ENCODE measurements around the gene GPR15.
A peak's percentile ranks its signal among the peaks of the same experiment; 100 is the strongest.

Gene GPR15

GRCh38 chr3:98567666-98568270 is 36.0 kb downstream of the GPR15 start:
- DNase-seq (ENCODE audit: low spot score): no peak
- in situ Hi-C loops (cut with MboI; ENCODE audit: low sequenced_read_pairs, unreplicated experiment): no loop called here
- TF ChIP-seq CTCF (IDR thresholded peaks at IDR 0.05; ENCODE audit: borderline replicate concordance, control extremely low read depth, extremely low read depth, insufficient read depth, missing control alignments): no peak

- no peak for TF ChIP-seq CTCF (IDR thresholded peaks at IDR 0.05; ENCODE audit: borderline replicate concordance, control extremely low read depth, extremely low read depth, insufficient read depth, missing control alignments)
- no peak for DNase-seq (ENCODE audit: low spot score)
- in situ Hi-C loops (cut with MboI; ENCODE audit: low sequenced_read_pairs, unreplicated experiment): no loop called here
These were observed 36.6 kb downstream of the GPR15 start for GRCh38 chr3:98568402-98568801.

GRCh38 chr3:98573181-98573728 is 41.5 kb downstream of the GPR15 start:
- TF ChIP-seq CTCF (IDR thresholded peaks at IDR 0.05; ENCODE audit: borderline replicate concordance, control extremely low read depth, extremely low read depth, insufficient read depth, missing control alignments): peak; percentile 30
- in situ Hi-C loops (cut with MboI; ENCODE audit: low sequenced_read_pairs, unreplicated experiment): no loop called here
- DNase-seq (ENCODE audit: low spot score): no peak

- DNase-seq (ENCODE audit: low spot score): no peak
- in situ Hi-C loops (cut with MboI; ENCODE audit: low sequenced_read_pairs, unreplicated experiment): no loop called here
- no peak for TF ChIP-seq CTCF (IDR thresholded peaks at IDR 0.05; ENCODE audit: borderline replicate concordance, control extremely low read depth, extremely low read depth, insufficient read depth, missing control alignments)
These were observed 42.4 kb downstream of the GPR15 start for GRCh38 chr3:98574132-98574531.

GRCh38 chr3:98577178-98577895 is 45.6 kb downstream of the GPR15 start:
- no peak for TF ChIP-seq CTCF (IDR thresholded peaks at IDR 0.05; ENCODE audit: borderline replicate concordance, control extremely low read depth, extremely low read depth, insufficient read depth, missing control alignments)
- in situ Hi-C loops (cut with MboI; ENCODE audit: low sequenced_read_pairs, unreplicated experiment): no loop called here
- DNase-seq (ENCODE audit: low spot score): no peak

GRCh38 chr3:98580401-98581386 is 48.9 kb downstream of the GPR15 start:
- in situ Hi-C loops (cut with MboI; ENCODE audit: low sequenced_read_pairs, unreplicated experiment): loop anchor here (10.0 kb wide), 1 partner anchor 246 kb away; no protein-coding TSS in a partner anchor
- TF ChIP-seq CTCF (IDR thresholded peaks at IDR 0.05; ENCODE audit: borderline replicate concordance, control extremely low read depth, extremely low read depth, insufficient read depth, missing control alignments): no peak
- DNase-seq (ENCODE audit: low spot score): no peak

All from GM13976 (cell line).